K562 (cell line): ENCODE data around the gene MTREX. TPM values are rescaled to one million over a fixed set of nuclear protein-coding genes. Genes with fewer than 3 reads are reported as not detected.

Source experiments
- ATAC-seq: fragments of 200-7000 bp; cut with Tn5 transposase; 3 replicates; pipeline ENCODE4 v1.9.1; 2020; ENCODE audit warnings: moderate library complexity
- BruUV-seq: library from RNA; stranded (reverse); fragments of 400-500 nt; replicated peaks from 2 replicates; lab custom pipeline; 2021; lab: Mats Ljungman, UMichigan
- CTCF ChIA-PET: fragments of 300-600 bp; formaldehyde crosslinking; extraction: SDS; loops from one replicate; lab custom pipeline; 2021; ENCODE audit warnings: low intra/inter-chr PET ratio; lab: Yijun Ruan, JAX
- POLR2A ChIA-PET: fragments of 300-600, 350-650 bp; sonication (Branson Sonifier 250); formaldehyde crosslinking; extraction: SDS; loops from one replicate; lab custom pipeline; 2021; ENCODE audit warnings: antibody characterized with exemption, inconsistent platforms; lab: Yijun Ruan, JAX
- DNase-seq, 4 experiments: peaks; one replicate each; pipeline versions ENCODE4 v3.0.0 to v3.0.0-alpha.2; 2011 to 2018; ENCODE audit warnings: low spot score in 3 of 4, mixed read lengths in 3 of 4; ENCODE audit errors: extremely low read depth in 1 of 4
- FAIRE-seq: peaks from 2 replicates; lab custom pipeline; 2011; peaks lifted over from hg19 to GRCh38; lab: Jason Lieb, UNC
- H2AFZ ChIP-seq: 2 replicates; pipeline ENCODE4 v1.6.0; 2011; ENCODE audit warnings: low read depth, low read length, control low read depth, inconsistent platforms
- H3K27ac ChIP-seq: fragments of 200-600 bp; 3 replicates; pipeline ENCODE4 v1.8.0; 2011; ENCODE audit warnings: low read depth, mild to moderate bottlenecking, control low read depth, inconsistent platforms, low read length, moderate library complexity, mixed read lengths; ENCODE audit errors: extremely low read depth
- H3K27me3 ChIP-seq, 2 experiments: fragments of 300-600 bp in 1 of 2; 2 replicates in 1 of 2; 3 replicates in 1 of 2; pipeline versions ENCODE4 v1.6.0 to v1.8.0; 2011; ENCODE audit warnings: inconsistent platforms in 2 of 2, low read length in 2 of 2, mild to moderate bottlenecking in 1 of 2, mixed read lengths in 1 of 2, moderate library complexity in 1 of 2; ENCODE audit not compliant: control insufficient read depth in 2 of 2, insufficient read depth in 2 of 2
- H3K36me3 ChIP-seq: fragments of 300-600 bp; 3 replicates; pipeline ENCODE4 v1.8.0; 2011; ENCODE audit warnings: mild to moderate bottlenecking, low read length, inconsistent platforms; ENCODE audit not compliant: control insufficient read depth, insufficient read depth
- H3K4me1 ChIP-seq, 2 experiments: fragments of 200-600 bp in 1 of 2; replicated peaks in 1 of 2; 2 replicates in 1 of 2; 3 replicates in 1 of 2; pipeline versions ENCODE4 v1.5.1 to v1.8.0; 2011; ENCODE audit warnings: inconsistent platforms in 2 of 2, low read length in 2 of 2, mild to moderate bottlenecking in 1 of 2, mixed read lengths in 1 of 2, moderate library complexity in 1 of 2; ENCODE audit not compliant: control insufficient read depth in 2 of 2, insufficient read depth in 2 of 2
- H3K4me2 ChIP-seq: 2 replicates; pipeline ENCODE4 v1.6.1; 2011; ENCODE audit warnings: low read length, control low read depth, inconsistent platforms, mixed read lengths; ENCODE audit not compliant: insufficient read depth
- H3K4me3 ChIP-seq: fragments of 200-600 bp; sonication (generic), shearing (Covaris generic); 2 replicates; pipeline ENCODE4 v1.5.1; 2016; ENCODE audit warnings: control low read depth, inconsistent platforms
- H3K79me2 ChIP-seq: fragments of 200-600 bp; 3 replicates; pipeline ENCODE4 v1.8.0; 2011; ENCODE audit warnings: low read length, inconsistent platforms; ENCODE audit not compliant: control insufficient read depth, insufficient read depth
- H3K9ac ChIP-seq, 2 experiments: 2 replicates each; pipeline versions ENCODE4 v1.6.0 to v1.6.1; 2011; ENCODE audit warnings: low read depth in 2 of 2, low read length in 2 of 2, control low read depth in 1 of 2, inconsistent platforms in 1 of 2, mild to moderate bottlenecking in 1 of 2, mixed read lengths in 1 of 2; ENCODE audit not compliant: insufficient read depth in 1 of 2
- H3K9me1 ChIP-seq: one replicate; pipeline ENCODE4 v1.6.0; 2011; ENCODE audit warnings: inconsistent platforms, mild to moderate bottlenecking, low read length, moderate library complexity; ENCODE audit not compliant: control insufficient read depth, insufficient read depth
- H3K9me3 ChIP-seq: replicated peaks from 2 replicates; pipeline ENCODE4 v1.5.1; 2011; ENCODE audit warnings: low read depth, low read length, inconsistent platforms; ENCODE audit not compliant: control insufficient read depth, insufficient read depth
- H4K20me1 ChIP-seq: replicated peaks from 2 replicates; pipeline ENCODE4 v1.6.1; 2011; ENCODE audit warnings: low read length, inconsistent platforms, mixed read lengths; ENCODE audit not compliant: control insufficient read depth, insufficient read depth
- KAT2B ChIP-seq: IDR thresholded peaks from one replicate; pipeline ENCODE4 v1.6.1; 2012; ENCODE audit warnings: low read depth, mild to moderate bottlenecking, control low read depth, inconsistent platforms, low read length, moderate library complexity
- NR2C2 ChIP-seq, 2 experiments: fragments of 200-800 bp in 1 of 2; sonication (Bioruptor generic) in 1 of 2; sonication (generic) in 1 of 2; formaldehyde crosslinking in 1 of 2; IDR thresholded peaks; 2 replicates each; pipeline versions ENCODE4 v1.6.1 to v1.8.0; 2016 to 2022; ENCODE audit warnings: mild to moderate bottlenecking in 1 of 2, missing compliant biosample characterization in 1 of 2, missing genetic modification characterization in 1 of 2, missing genetic modification reagents in 1 of 2
- SAFB ChIP-seq: fragments of 200-400 bp; formaldehyde crosslinking; IDR thresholded peaks from 2 replicates; pipeline ENCODE4 v1.6.1; 2017; ENCODE audit warnings: low read depth, low read length, borderline replicate concordance
- TCFL5 ChIP-seq: fragments of 250-450 bp; sonication (Bioruptor Pico); conservative IDR thresholded peaks from 2 replicates; pipeline ENCODE4 v1.6.1; 2021; ENCODE audit warnings: mild to moderate bottlenecking, moderate library complexity, matching md5 sums
- XRCC3 ChIP-seq: fragments of 450-650 bp; IDR thresholded peaks from 2 replicates; pipeline ENCODE4 v1.6.1; 2017; ENCODE audit warnings: mild to moderate bottlenecking, moderate library complexity
- ZNF507 ChIP-seq: conservative IDR thresholded peaks from 2 replicates; pipeline ENCODE4 v1.6.1; 2017; ENCODE audit warnings: missing genetic modification characterization, missing compliant biosample characterization
- WGBS: fragments of 100-300 bp; shearing (Covaris generic); methylation state at CpG from one replicate; pipeline ENCODE4 v1.1.6; 2016; ENCODE audit warnings: low coverage, mixed read lengths; ENCODE audit not compliant: insufficient coverage; ENCODE audit errors: missing lambda C conversion rate; 5-methylcytosine and 5-hydroxymethylcytosine counted together
- in situ Hi-C: fragments of 300-500 bp; cut with MboI; formaldehyde crosslinking; loops from 4 replicates; pipeline ENCODE4 v1.15.0; 2018; ENCODE audit warnings: inconsistent platforms, mixed read lengths
- intact Hi-C: fragments of 100-400 bp; cut with micrococcal nuclease; formaldehyde crosslinking; loops from 2 replicates; pipeline ENCODE4 v1.14.2; 2022
- polyA plus RNA-seq, 8 experiments: library from polyadenylated mRNA; depleted of rRNA in 4 of 8; stranded (reverse) in 5 of 8; unstranded in 3 of 8; fragments of >200 nt; fragmentation: Nextera tagmentation in 2 of 8; fragmentation: Illumina TruSeq in 1 of 8; extraction: Ambion mirVana in 2 of 8; extraction: Trizol in 1 of 8; gene quantifications; 2 replicates each; pipeline versions ENCODE4 v1.2.1 to v1.2.3, GENCODE V29; 2011 to 2014; ENCODE audit warnings: inconsistent platforms in 1 of 8, missing spikeins in 1 of 8
- total RNA-seq, 7 experiments: library from RNA; depleted of rRNA in 6 of 7; stranded (reverse); fragments of >200 nt in 6 of 7; fragmentation: Illumina TruSeq in 2 of 7; extraction: Trizol in 2 of 7; gene quantifications; 2 replicates each; pipeline versions ENCODE4 v1.2.1 to v1.2.3, GENCODE V29; 2011 to 2021; ENCODE audit warnings: low replicate concordance in 1 of 7
- TF ChIP-seq, protein P1 (sequence below): fragments of 250-450 bp; sonication (Bioruptor Pico); IDR thresholded peaks from 2 replicates; pipeline ENCODE4 v1.5.0; 2021; ENCODE audit warnings: mild to moderate bottlenecking, moderate library complexity
- TF ChIP-seq, protein P2 (sequence below): sonication (generic); formaldehyde crosslinking; IDR thresholded peaks from 2 replicates; pipeline ENCODE4 v1.8.1; 2023; ENCODE audit warnings: mild to moderate bottlenecking, missing genetic modification reagents
- TF ChIP-seq, protein P3 (sequence below): fragments of 450-650 bp; IDR thresholded peaks from 2 replicates; pipeline ENCODE4 v1.6.1; 2017; ENCODE audit warnings: antibody characterized with exemption, mild to moderate bottlenecking
- TF ChIP-seq, protein P4 (sequence below): IDR thresholded peaks from 2 replicates; pipeline ENCODE4 v1.6.1; 2011; ENCODE audit not compliant: insufficient read length; ENCODE audit errors: extremely low read depth

The MTREX gene
- total and polyA plus RNA-seq, 9 of the 15 experiments (the other 6 are each of a cell fraction or from before 2014, with no cell fraction given) = 52.9 to 193 (median 150) TPM

DNA sequence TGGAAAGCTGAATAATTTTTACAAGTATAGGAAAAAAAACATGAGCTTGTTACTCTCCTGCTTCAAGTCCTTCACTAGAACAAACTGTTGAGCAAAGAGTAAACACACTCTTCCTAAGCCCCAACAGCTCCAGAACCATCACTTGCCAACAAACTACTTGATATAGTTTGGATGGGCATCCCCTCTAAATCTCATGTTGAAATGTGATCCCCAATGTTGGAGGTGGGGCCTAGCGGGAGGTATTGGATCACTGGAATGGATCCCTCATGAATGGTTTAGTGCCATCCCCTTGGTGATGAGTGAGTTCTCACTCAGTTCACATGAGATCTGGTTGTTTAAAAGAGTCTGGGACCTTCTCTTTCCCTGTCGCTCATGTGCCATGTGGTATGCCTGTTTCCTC is 144.2 kb downstream of the MTREX start (continued):
- no peak for TF ChIP-seq XRCC3

DNA sequence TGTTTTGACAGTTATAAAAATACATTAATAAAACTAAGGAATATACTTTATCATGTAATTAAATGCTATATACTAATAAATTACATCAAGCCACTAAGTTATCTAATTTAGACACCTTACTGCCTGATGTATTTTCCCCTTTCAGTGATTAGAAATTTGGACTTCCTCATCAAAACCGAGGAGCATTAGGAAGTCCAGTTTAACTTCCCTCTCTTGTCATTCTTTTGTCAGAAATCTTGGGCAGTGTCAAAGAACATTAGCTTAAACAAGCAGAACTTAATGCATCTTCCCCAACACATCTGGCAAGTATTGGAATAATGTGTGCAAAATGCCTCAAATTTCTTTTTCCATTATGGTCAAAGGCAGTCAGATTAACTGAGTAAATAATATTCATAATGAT is 145.4 kb downstream of the MTREX start:
- peaks cover 4 to 10% of the 10 kb centered on the region in 2 experiments; a peak in 2 of 5 replicates for H3K27me3 ChIP-seq
- no peaks in the 10 kb centered on the region for H3K79me2 ChIP-seq
- no TSS peak for BruUV-seq
- no peak overlapping the region for H3K9ac ChIP-seq
- no peak overlapping the region for H3K27ac ChIP-seq
- ChIA-PET POLR2A (no interaction called here), CTCF (no interaction called here)
- H3K9me1 ChIP-seq = no peaks in the 10 kb centered on the region
- ATAC-seq (no peak), DNase-seq (no peak), FAIRE-seq (no peak)
- no peaks in the 10 kb centered on the region for H3K4me1 ChIP-seq
- H4K20me1 ChIP-seq = no peaks in the 10 kb centered on the region
- in situ Hi-C loops (no loop called here), intact Hi-C loops (no loop called here)
- no peaks in the 10 kb centered on the region for H3K9me3 ChIP-seq
- no peaks in the 10 kb centered on the region for H3K36me3 ChIP-seq
- H2AFZ ChIP-seq = no peak overlapping the region
- 0% methylated on average over 1 of the region's 1 CpG for WGBS
- H3K4me3 ChIP-seq = no peak overlapping the region
- no peak overlapping the region for H3K4me2 ChIP-seq
- TF ChIP-seq, protein P1, sequence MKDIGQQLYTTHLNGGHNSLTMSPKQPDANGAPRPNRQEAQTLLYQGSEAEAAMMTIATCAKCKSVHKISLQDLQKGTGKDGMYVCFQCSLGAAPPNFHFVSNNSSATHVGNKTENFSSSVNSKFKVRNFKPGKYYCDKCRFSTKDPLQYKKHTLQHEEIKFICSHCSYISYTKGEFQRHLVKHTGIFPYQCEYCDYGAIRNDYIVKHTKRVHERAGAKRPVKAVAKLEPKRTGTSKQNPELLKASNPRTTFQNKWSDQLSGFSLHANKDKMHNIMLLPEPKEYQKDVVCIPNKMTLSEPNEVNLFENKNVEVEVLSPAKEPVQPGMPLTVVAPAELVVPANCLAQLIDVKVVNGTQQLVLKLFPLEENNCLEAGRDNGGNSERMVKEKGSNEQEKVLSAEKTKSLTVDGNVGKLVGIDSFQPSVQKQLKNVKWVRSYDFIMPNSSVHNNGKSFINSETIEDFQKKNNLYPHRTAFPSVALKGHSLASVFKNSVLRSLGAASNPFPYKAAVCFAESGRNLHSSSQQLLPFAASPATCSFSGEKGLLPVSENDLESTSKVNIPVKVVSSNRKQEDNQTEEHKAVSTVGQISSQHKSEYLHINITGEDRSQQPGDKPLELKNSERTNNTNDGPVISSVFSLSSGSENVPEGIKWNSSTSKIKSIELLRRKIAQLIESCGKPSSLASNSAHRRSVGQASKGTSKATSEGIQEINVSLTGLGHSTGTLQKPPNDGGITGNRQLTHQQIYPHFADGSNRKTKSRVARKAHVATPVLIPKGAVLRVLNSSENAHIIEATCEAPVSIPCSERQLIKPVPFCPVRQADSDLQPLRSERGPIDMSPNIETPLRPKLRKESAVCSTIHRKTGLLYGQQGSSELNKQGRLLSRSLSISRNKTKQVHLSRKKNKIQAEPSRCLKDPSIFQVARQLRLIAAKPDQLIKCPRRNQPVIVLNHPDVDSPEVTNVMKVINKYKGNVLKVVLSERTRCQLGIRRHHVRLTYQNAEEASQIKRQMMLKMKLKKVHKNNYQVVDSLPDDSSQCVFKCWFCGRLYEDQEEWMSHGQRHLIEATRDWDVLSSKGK (CRISPR knock-in tag) = no peak
- no peak for TF ChIP-seq NR2C2 (CRISPR knock-in tag; IDR thresholded peaks at IDR 0.05)
- TF ChIP-seq NR2C2 (tag; IDR thresholded peaks at IDR 0.05) = no peak
- TF ChIP-seq TCFL5 (CRISPR knock-in tag) = no peak
- no peak for TF ChIP-seq SAFB
- TF ChIP-seq, protein P2, sequence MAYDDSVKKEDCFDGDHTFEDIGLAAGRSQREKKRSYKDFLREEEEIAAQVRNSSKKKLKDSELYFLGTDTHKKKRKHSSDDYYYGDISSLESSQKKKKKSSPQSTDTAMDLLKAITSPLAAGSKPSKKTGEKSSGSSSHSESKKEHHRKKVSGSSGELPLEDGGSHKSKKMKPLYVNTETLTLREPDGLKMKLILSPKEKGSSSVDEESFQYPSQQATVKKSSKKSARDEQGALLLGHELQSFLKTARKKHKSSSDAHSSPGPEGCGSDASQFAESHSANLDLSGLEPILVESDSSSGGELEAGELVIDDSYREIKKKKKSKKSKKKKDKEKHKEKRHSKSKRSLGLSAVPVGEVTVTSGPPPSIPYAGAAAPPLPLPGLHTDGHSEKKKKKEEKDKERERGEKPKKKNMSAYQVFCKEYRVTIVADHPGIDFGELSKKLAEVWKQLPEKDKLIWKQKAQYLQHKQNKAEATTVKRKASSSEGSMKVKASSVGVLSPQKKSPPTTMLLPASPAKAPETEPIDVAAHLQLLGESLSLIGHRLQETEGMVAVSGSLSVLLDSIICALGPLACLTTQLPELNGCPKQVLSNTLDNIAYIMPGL (CRISPR knock-in tag) = no peak
- TF ChIP-seq, protein P3, sequence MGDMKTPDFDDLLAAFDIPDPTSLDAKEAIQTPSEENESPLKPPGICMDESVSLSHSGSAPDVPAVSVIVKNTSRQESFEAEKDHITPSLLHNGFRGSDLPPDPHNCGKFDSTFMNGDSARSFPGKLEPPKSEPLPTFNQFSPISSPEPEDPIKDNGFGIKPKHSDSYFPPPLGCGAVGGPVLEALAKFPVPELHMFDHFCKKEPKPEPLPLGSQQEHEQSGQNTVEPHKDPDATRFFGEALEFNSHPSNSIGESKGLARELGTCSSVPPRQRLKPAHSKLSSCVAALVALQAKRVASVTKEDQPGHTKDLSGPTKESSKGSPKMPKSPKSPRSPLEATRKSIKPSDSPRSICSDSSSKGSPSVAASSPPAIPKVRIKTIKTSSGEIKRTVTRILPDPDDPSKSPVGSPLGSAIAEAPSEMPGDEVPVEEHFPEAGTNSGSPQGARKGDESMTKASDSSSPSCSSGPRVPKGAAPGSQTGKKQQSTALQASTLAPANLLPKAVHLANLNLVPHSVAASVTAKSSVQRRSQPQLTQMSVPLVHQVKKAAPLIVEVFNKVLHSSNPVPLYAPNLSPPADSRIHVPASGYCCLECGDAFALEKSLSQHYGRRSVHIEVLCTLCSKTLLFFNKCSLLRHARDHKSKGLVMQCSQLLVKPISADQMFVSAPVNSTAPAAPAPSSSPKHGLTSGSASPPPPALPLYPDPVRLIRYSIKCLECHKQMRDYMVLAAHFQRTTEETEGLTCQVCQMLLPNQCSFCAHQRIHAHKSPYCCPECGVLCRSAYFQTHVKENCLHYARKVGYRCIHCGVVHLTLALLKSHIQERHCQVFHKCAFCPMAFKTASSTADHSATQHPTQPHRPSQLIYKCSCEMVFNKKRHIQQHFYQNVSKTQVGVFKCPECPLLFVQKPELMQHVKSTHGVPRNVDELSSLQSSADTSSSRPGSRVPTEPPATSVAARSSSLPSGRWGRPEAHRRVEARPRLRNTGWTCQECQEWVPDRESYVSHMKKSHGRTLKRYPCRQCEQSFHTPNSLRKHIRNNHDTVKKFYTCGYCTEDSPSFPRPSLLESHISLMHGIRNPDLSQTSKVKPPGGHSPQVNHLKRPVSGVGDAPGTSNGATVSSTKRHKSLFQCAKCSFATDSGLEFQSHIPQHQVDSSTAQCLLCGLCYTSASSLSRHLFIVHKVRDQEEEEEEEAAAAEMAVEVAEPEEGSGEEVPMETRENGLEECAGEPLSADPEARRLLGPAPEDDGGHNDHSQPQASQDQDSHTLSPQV = no peak
- TF ChIP-seq KAT2B = no peak
- no peak for TF ChIP-seq ZNF507 (tag)
- TF ChIP-seq, protein P4, sequence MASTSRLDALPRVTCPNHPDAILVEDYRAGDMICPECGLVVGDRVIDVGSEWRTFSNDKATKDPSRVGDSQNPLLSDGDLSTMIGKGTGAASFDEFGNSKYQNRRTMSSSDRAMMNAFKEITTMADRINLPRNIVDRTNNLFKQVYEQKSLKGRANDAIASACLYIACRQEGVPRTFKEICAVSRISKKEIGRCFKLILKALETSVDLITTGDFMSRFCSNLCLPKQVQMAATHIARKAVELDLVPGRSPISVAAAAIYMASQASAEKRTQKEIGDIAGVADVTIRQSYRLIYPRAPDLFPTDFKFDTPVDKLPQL = no peak
